Thyroid gland (tissue), 4 donors: ENCODE results near the gene MREG. TPM values are rescaled to one million over a fixed set of nuclear protein-coding genes. Genes with fewer than 3 reads are reported as not detected.

Source experiments
- DNase-seq, 2 donors: peaks; one replicate each; pipeline ENCODE4 v3.0.0-alpha.2; 2019
- H3K27ac ChIP-seq, 3 donors: fragments of 200-600 bp; sonication (generic); 1 replicate in 2 of 3; 2 replicates in 1 of 3; pipeline ENCODE4 v1.5.1; 2016 to 2019; ENCODE audit warnings: mild to moderate bottlenecking in 1 of 3, moderate library complexity in 1 of 3
- H3K27me3 ChIP-seq: fragments of 200-600 bp; sonication (generic); one replicate; pipeline ENCODE4 v1.5.1; 2019
- H3K36me3 ChIP-seq, 2 donors: fragments of 200-600 bp; sonication (generic); one replicate each; pipeline ENCODE4 v1.5.1; 2016 to 2019
- H3K4me1 ChIP-seq, 2 donors: fragments of 200-600 bp; sonication (generic); one replicate each; pipeline ENCODE4 v1.5.1; 2017 to 2019
- H3K4me3 ChIP-seq, 3 donors: fragments of 200-600 bp; sonication (generic); replicated peaks in 1 of 3; 1 replicate in 2 of 3; 2 replicates in 1 of 3; pipeline ENCODE4 v1.5.1; 2016; ENCODE audit warnings: mild to moderate bottlenecking in 1 of 3
- H3K9me3 ChIP-seq: fragments of 200-600 bp; sonication (generic); one replicate; pipeline ENCODE4 v1.5.1; 2017
- POLR2A ChIP-seq, 2 donors: fragments of 450-650 bp; IDR thresholded peaks; one replicate each; pipeline ENCODE4 v1.6.1; 2017; ENCODE audit warnings: antibody characterized with exemption in 2 of 2, mild to moderate bottlenecking in 2 of 2, moderate library complexity in 1 of 2
- WGBS, 2 donors: methylation state at CpG; one replicate each; pipeline ENCODE4 v1.1.5; 2017; 5-methylcytosine and 5-hydroxymethylcytosine counted together
- intact Hi-C: fragments of 100-400 bp; cut with DNase I; formaldehyde crosslinking; loops from one replicate; pipeline ENCODE4 v1.15.1; 2023
- total RNA-seq, 4 donors: library from RNA; depleted of rRNA; stranded (reverse); fragments of >200 nt; gene quantifications; one replicate each; pipeline ENCODE4 v1.2.3, GENCODE V29; 2016
- TF ChIP-seq, protein P1 (sequence below), 6 experiments: fragments of 200-600 bp in 3 of 6; fragments of 450-650 bp in 3 of 6; sonication (generic) in 3 of 6; IDR thresholded peaks; one replicate each; pipeline ENCODE4 v1.5.1; 2016 to 2019; ENCODE audit warnings: antibody characterized with exemption in 6 of 6, mild to moderate bottlenecking in 2 of 6, inconsistent platforms in 1 of 6, moderate library complexity in 1 of 6

Gene MREG
- total RNA-seq, 4 donors from 2014 or later: 4.4 to 5.4 (median 5.2) TPM

DNA sequence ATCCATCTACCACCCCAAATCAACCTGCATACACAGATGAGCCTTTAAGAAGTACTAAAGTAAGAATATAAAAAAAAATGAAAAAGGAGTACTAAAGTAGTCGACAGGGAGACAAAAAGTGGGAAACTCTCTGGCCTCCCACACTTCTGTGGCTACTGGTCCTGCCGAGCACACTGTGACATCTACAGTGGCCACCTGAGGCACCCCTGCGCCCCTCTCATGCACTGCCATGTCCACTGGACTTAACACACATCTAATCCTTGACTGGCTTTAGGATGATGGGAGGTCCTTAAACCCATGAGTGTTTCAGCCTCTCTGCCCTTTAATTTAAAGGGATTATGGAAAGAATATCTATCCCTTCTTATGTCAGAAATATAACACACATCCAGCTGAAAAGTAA is 71.2 kb downstream of the MREG start:
- peaks cover 3% of the 10 kb centered on the region in 2 donors for H3K36me3 ChIP-seq
- WGBS, 2 donors: 91 to 95% methylated on average over 3 of the region's 3 CpGs
- H3K4me3 ChIP-seq: no peak overlapping the region
- no peak for DNase-seq
- no peaks in the 10 kb centered on the region for H3K4me1 ChIP-seq
- no peaks in the 10 kb centered on the region for H3K9me3 ChIP-seq
- intact Hi-C loops: no loop called here
- TF ChIP-seq, protein P1, sequence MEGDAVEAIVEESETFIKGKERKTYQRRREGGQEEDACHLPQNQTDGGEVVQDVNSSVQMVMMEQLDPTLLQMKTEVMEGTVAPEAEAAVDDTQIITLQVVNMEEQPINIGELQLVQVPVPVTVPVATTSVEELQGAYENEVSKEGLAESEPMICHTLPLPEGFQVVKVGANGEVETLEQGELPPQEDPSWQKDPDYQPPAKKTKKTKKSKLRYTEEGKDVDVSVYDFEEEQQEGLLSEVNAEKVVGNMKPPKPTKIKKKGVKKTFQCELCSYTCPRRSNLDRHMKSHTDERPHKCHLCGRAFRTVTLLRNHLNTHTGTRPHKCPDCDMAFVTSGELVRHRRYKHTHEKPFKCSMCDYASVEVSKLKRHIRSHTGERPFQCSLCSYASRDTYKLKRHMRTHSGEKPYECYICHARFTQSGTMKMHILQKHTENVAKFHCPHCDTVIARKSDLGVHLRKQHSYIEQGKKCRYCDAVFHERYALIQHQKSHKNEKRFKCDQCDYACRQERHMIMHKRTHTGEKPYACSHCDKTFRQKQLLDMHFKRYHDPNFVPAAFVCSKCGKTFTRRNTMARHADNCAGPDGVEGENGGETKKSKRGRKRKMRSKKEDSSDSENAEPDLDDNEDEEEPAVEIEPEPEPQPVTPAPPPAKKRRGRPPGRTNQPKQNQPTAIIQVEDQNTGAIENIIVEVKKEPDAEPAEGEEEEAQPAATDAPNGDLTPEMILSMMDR (IDR thresholded peaks at IDR 0.05): no peak
- no peak for TF ChIP-seq POLR2A (IDR thresholded peaks at IDR 0.05)
- H3K27ac ChIP-seq: no peak overlapping the region
- H3K27me3 ChIP-seq: no peaks in the 10 kb centered on the region

DNA sequence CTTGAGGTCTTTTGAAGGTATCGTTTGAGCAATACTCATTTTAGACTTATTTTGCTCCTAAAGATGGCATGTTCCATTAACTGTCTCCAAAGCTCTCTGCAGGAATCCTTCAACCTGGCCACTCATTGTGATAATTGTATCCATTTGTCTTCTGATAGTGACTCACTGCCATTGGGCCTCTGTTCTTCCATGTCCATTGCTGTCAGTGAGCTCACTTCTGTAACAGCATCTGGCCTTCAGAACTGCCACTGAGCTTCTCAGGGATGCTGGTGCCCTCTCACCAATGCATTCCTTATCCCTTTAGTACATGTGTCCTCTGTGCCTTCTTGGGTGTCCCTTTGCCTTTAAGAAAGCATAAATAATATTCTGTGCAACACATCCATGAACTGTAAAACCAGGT is 71.6 kb downstream of the MREG start:
- H3K36me3 ChIP-seq: peaks cover 3% of the 10 kb centered on the region in 2 donors
- no peak for TF ChIP-seq POLR2A (IDR thresholded peaks at IDR 0.05)
- TF ChIP-seq, protein P1 (IDR thresholded peaks at IDR 0.05): no peak
- H3K4me1 ChIP-seq: no peaks in the 10 kb centered on the region
- 100% methylated on average over 1 of the region's 1 CpG for WGBS, 2 donors
- H3K9me3 ChIP-seq: no peaks in the 10 kb centered on the region
- H3K27ac ChIP-seq: no peak overlapping the region
- no peaks in the 10 kb centered on the region for H3K27me3 ChIP-seq
- H3K4me3 ChIP-seq: no peak overlapping the region
- no peak for DNase-seq
- intact Hi-C loops: no loop called here

DNA sequence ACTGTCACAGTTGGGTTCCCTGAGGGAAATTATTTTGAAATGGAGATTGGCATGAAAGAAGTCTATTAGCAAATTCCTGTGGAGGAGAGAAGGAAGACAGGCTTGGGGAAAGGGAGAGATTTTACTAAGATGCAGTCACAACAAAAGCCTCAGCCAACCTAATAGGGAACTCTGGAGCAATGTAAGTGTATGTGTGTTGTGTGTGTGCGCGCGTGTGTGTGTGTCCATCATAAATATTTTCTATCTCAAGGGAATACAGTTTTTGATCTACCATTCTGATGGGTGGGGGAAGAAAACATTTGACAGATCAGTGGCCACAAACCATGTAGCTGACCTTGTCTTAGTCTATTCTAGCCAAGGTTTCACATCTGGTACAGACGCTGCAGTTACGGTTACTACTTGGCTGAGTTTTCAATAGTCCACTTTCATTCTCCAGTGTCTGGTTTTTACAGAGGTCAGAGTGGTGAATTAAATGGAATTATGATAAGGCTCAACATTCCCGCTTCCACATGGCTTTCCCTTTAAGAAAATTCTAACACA is 72.6 kb downstream of the MREG start:
- 87% methylated on average over 6 of the region's 6 CpGs for WGBS, 2 donors
- no peaks in the 10 kb centered on the region for H3K27me3 ChIP-seq
- peaks cover 3% of the 10 kb centered on the region in 2 donors for H3K36me3 ChIP-seq
- no peak overlapping the region for H3K27ac ChIP-seq
- intact Hi-C loops: no loop called here
- no peak for DNase-seq
- TF ChIP-seq POLR2A (IDR thresholded peaks at IDR 0.05): no peak
- TF ChIP-seq, protein P1 (IDR thresholded peaks at IDR 0.05): no peak
- H3K4me1 ChIP-seq: no peaks in the 10 kb centered on the region
- no peak overlapping the region for H3K4me3 ChIP-seq
- no peaks in the 10 kb centered on the region for H3K9me3 ChIP-seq

DNA sequence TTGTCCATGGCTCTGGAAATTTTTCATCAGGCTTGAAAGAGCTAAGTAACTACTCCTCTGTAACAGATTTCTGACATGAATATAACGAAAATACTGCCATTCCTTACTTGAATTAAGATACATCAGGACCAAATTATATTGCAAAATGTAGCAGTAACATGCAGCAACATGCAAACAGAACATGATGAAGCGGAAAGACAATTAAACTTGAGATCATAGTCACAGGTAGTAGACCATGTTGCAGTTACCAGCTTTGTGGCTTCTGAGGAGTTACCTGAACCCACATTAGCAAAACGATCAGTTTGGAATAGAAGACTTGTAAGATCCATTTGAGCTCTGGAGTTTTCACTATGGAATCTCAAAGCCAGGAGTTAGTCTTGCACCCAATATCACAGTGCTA is 76.2 kb downstream of the MREG start:
- TF ChIP-seq POLR2A (IDR thresholded peaks at IDR 0.05): no peak
- TF ChIP-seq, protein P1 (IDR thresholded peaks at IDR 0.05): no peak
- Histone ChIP-seq H3K9me3 (no peaks in the 10 kb centered on the region), H3K27ac (no peak overlapping the region), H3K4me3 (no peak overlapping the region), H3K36me3 (no peaks in the 10 kb centered on the region), H3K27me3 (no peaks in the 10 kb centered on the region), H3K4me1 (no peaks in the 10 kb centered on the region)
- whole genome bisulfite sequencing, 2 donors: 89 to 92% methylated on average over 3 of the region's 3 CpGs
- intact Hi-C loops: no loop called here
- DNase-seq: no peak

DNA sequence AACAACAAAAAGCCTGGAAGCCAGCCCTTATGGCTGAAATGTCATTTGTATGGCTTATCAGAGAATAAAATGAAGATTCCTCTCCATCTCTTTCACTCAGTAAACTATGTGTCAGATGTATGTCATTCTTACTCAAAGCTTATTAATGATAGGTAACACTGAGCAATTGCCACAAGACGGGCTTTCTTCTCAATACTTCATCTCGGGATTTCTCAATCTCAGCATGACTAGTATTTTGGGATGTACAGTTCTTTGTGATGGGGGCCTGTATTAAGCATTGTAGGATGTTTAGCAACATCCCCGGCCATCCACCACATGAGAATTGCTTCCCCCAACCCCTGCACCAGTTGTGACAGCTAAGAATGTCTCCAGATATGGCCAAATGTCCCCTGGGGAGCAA is 80.2 kb downstream of the MREG start:
- no peaks in the 10 kb centered on the region for H3K4me1 ChIP-seq
- H3K9me3 ChIP-seq: no peaks in the 10 kb centered on the region
- TF ChIP-seq, protein P1 (IDR thresholded peaks at IDR 0.05): no peak
- no peak for TF ChIP-seq POLR2A (IDR thresholded peaks at IDR 0.05)
- WGBS, 2 donors: 86 to 91% methylated on average over 3 of the region's 3 CpGs
- no peaks in the 10 kb centered on the region for H3K27me3 ChIP-seq
- no peak overlapping the region for H3K4me3 ChIP-seq
- DNase-seq: no peak
- intact Hi-C loops: no loop called here
- H3K27ac ChIP-seq: no peak overlapping the region
- H3K36me3 ChIP-seq: no peaks in the 10 kb centered on the region
